Measurements from ENCODE around the gene SCN9A. TPM values are rescaled to one million over a fixed set of nuclear protein-coding genes. Genes with fewer than 3 reads are reported as not detected.

SCN9A gene
- total RNA-seq, 1 donor from 2014 or later, result 7.8 TPM

- Histone ChIP-seq H3K4me3 (ENCODE audit: insufficient read depth, low read depth, low read length) (no peak overlapping the region), H3K4me1 (ENCODE audit: insufficient read depth, low read length) (no peaks in the 10 kb centered on the region), H3K79me2 (ENCODE audit: insufficient read depth, low read length) (no peaks in the 10 kb centered on the region), H4K20me1 (ENCODE audit: insufficient read depth, low read length) (no peaks in the 10 kb centered on the region), H3K36me3 (ENCODE audit: insufficient read depth, low read length) (no peaks in the 10 kb centered on the region), H2AFZ (ENCODE audit: low read depth, low read length) (no peak overlapping the region), H3K9me3 (ENCODE audit: insufficient read depth, low read depth, low read length) (no peaks in the 10 kb centered on the region), H3K27ac (ENCODE audit: low read depth, low read length) (no peak overlapping the region), H3K27me3 (ENCODE audit: insufficient read depth, low read length) (no peaks in the 10 kb centered on the region), H3K4me2 (ENCODE audit: low read length) (no peak overlapping the region), H3K9ac (ENCODE audit: low read length) (no peak overlapping the region)
- FAIRE-seq (no peak), DNase-seq (ENCODE audit: low read depth) (no peak)
- TF ChIP-seq CTCF (IDR thresholded peaks at IDR 0.05; ENCODE audit: insufficient read depth, low read depth, low read length) (no peak), EZH2 (IDR thresholded peaks at IDR 0.05; ENCODE audit: insufficient read depth, low read length) (no peak)
- H3K27ac Mint-ChIP-seq (ENCODE audit: unreplicated experiment), result no peak overlapping the region
- H3K4me3 Mint-ChIP-seq (ENCODE audit: unreplicated experiment), result no peak overlapping the region
- H3K36me3 Mint-ChIP-seq (ENCODE audit: low read depth, unreplicated experiment), result no peaks in the 10 kb centered on the region
- H3K27me3 Mint-ChIP-seq (ENCODE audit: low read depth, unreplicated experiment), result peaks cover 9% of the 10 kb centered on the region
- no peaks in the 10 kb centered on the region for H3K4me1 Mint-ChIP-seq (ENCODE audit: low read depth, unreplicated experiment)
- peaks cover 2% of the 10 kb centered on the region for H3K9me3 Mint-ChIP-seq (ENCODE audit: unreplicated experiment)
These were observed 218.2 kb downstream of the SCN9A start for GRCh38 chr2:166157578-166157977.

- Histone ChIP-seq H3K9me3 (ENCODE audit: insufficient read depth, low read depth, low read length) (no peaks in the 10 kb centered on the region), H3K9ac (ENCODE audit: low read length) (no peak overlapping the region), H3K4me1 (ENCODE audit: insufficient read depth, low read length) (no peaks in the 10 kb centered on the region), H3K27me3 (ENCODE audit: insufficient read depth, low read length) (no peaks in the 10 kb centered on the region), H3K4me2 (ENCODE audit: low read length) (no peak overlapping the region), H2AFZ (ENCODE audit: low read depth, low read length) (no peak overlapping the region), H3K4me3 (ENCODE audit: insufficient read depth, low read depth, low read length) (no peak overlapping the region), H3K27ac (ENCODE audit: low read depth, low read length) (no peak overlapping the region), H4K20me1 (ENCODE audit: insufficient read depth, low read length) (no peaks in the 10 kb centered on the region), H3K79me2 (ENCODE audit: insufficient read depth, low read length) (no peaks in the 10 kb centered on the region), H3K36me3 (ENCODE audit: insufficient read depth, low read length) (no peaks in the 10 kb centered on the region)
- no peak overlapping the region for H3K27ac Mint-ChIP-seq (ENCODE audit: unreplicated experiment)
- no peaks in the 10 kb centered on the region for H3K36me3 Mint-ChIP-seq (ENCODE audit: low read depth, unreplicated experiment)
- H3K4me3 Mint-ChIP-seq (ENCODE audit: unreplicated experiment), result no peak overlapping the region
- peaks cover 9% of the 10 kb centered on the region for H3K27me3 Mint-ChIP-seq (ENCODE audit: low read depth, unreplicated experiment)
- H3K9me3 Mint-ChIP-seq (ENCODE audit: unreplicated experiment), result peaks cover 2% of the 10 kb centered on the region
- H3K4me1 Mint-ChIP-seq (ENCODE audit: low read depth, unreplicated experiment), result no peaks in the 10 kb centered on the region
- TF ChIP-seq CTCF (IDR thresholded peaks at IDR 0.05; ENCODE audit: insufficient read depth, low read depth, low read length) (no peak), EZH2 (IDR thresholded peaks at IDR 0.05; ENCODE audit: insufficient read depth, low read length) (no peak)
- DNase-seq (ENCODE audit: low read depth) (no peak), FAIRE-seq (no peak)
These were observed 218.7 kb downstream of the SCN9A start for GRCh38 chr2:166156985-166157490.

GRCh38 chr2:166155589-166155988 is 220.2 kb downstream of the SCN9A start:
- Histone ChIP-seq H3K4me3 (ENCODE audit: insufficient read depth, low read depth, low read length) (no peak overlapping the region), H3K79me2 (ENCODE audit: insufficient read depth, low read length) (no peaks in the 10 kb centered on the region), H3K4me1 (ENCODE audit: insufficient read depth, low read length) (no peaks in the 10 kb centered on the region), H3K9me3 (ENCODE audit: insufficient read depth, low read depth, low read length) (no peaks in the 10 kb centered on the region), H3K9ac (ENCODE audit: low read length) (no peak overlapping the region), H3K27ac (ENCODE audit: low read depth, low read length) (no peak overlapping the region), H3K27me3 (ENCODE audit: insufficient read depth, low read length) (no peaks in the 10 kb centered on the region), H2AFZ (ENCODE audit: low read depth, low read length) (no peak overlapping the region), H4K20me1 (ENCODE audit: insufficient read depth, low read length) (no peaks in the 10 kb centered on the region), H3K36me3 (ENCODE audit: insufficient read depth, low read length) (no peaks in the 10 kb centered on the region), H3K4me2 (ENCODE audit: low read length) (no peak overlapping the region)
- no peak overlapping the region for H3K27ac Mint-ChIP-seq (ENCODE audit: unreplicated experiment)
- FAIRE-seq, result no peak
- DNase-seq (ENCODE audit: low read depth), result no peak
- H3K27me3 Mint-ChIP-seq (ENCODE audit: low read depth, unreplicated experiment), result peaks cover 9% of the 10 kb centered on the region
- H3K4me1 Mint-ChIP-seq (ENCODE audit: low read depth, unreplicated experiment), result no peaks in the 10 kb centered on the region
- TF ChIP-seq CTCF (IDR thresholded peaks at IDR 0.05; ENCODE audit: insufficient read depth, low read depth, low read length), result no peak
- no peak for TF ChIP-seq EZH2 (IDR thresholded peaks at IDR 0.05; ENCODE audit: insufficient read depth, low read length)
- peaks cover 2% of the 10 kb centered on the region for H3K9me3 Mint-ChIP-seq (ENCODE audit: unreplicated experiment)
- no peak overlapping the region for H3K4me3 Mint-ChIP-seq (ENCODE audit: unreplicated experiment)
- no peaks in the 10 kb centered on the region for H3K36me3 Mint-ChIP-seq (ENCODE audit: low read depth, unreplicated experiment)
